Pancreas (tissue), 10 donors: ENCODE data around the gene AHNAK. TPM values are rescaled to one million over a fixed set of nuclear protein-coding genes. Genes with fewer than 3 reads are reported as not detected.

Experiments used
- ATAC-seq, 4 donors: fragments of 200-7000 bp; cut with Tn5 transposase; one replicate each; pipeline versions ENCODE4 v1.8.0 to v1.9.1; 2020; ENCODE audit warnings: mild to moderate bottlenecking in 4 of 4, moderate library complexity in 4 of 4
- DNase-seq, 6 donors: peaks; one replicate each; pipeline ENCODE4 v3.0.0-alpha.2; 2020
- FAIRE-seq: peaks from 2 replicates; lab custom pipeline; 2012; peaks lifted over from hg19 to GRCh38; lab: Jason Lieb, UNC
- H3K27ac ChIP-seq, 4 donors: fragments of 200-600 bp; sonication (generic); 1 replicate in 3 of 4; 2 replicates in 1 of 4; pipeline versions ENCODE4 v1.5.0 to v1.8.0; 2020
- H3K27me3 ChIP-seq, 4 donors: fragments of 200-600 bp; one replicate each; pipeline ENCODE4 v1.8.0; 2021
- H3K36me3 ChIP-seq, 3 donors: fragments of 200-600 bp; sonication (generic) in 1 of 3; one replicate each; pipeline versions ENCODE4 v1.5.0 to v1.8.0; 2020 to 2021
- H3K4me1 ChIP-seq, 3 donors: fragments of 200-600 bp; one replicate each; pipeline ENCODE4 v1.8.0; 2021
- H3K4me3 ChIP-seq, 4 donors: fragments of 200-600 bp; sonication (generic) in 2 of 4; one replicate each; pipeline versions ENCODE4 v1.5.0 to v1.8.0; 2020 to 2021
- H3K9me3 ChIP-seq, 4 donors: fragments of 200-600 bp; one replicate each; pipeline ENCODE4 v1.8.0; 2021
- CTCF ChIP-seq, 4 donors: fragments of 200-600 bp; sonication (generic) in 3 of 4; IDR thresholded peaks; one replicate each; pipeline versions ENCODE4 v1.5.0 to v1.8.0; 2021; ENCODE audit warnings: antibody characterized with exemption in 4 of 4
- WGBS, 2 donors: extraction: QIAGEN DNeasy Blood & Tissue Kit; methylation state at CpG; one replicate each; pipeline ENCODE4 v1.1.7; 2013; 5-methylcytosine and 5-hydroxymethylcytosine counted together
- intact Hi-C, 3 donors: fragments of 100-400 bp; cut with DNase I; formaldehyde crosslinking; loops; one replicate each; pipeline versions ENCODE4 v1.11.1 to v1.14.2; 2022
- polyA plus RNA-seq, 2 donors: library from polyadenylated mRNA; stranded (reverse); fragments of 200-250 nt; gene quantifications; one replicate each; pipeline ENCODE4 v1.2.3, GENCODE V29; 2013
- total RNA-seq, 6 donors: library from RNA; stranded (reverse); fragmentation: NEBNext Ultra II Directional in 4 of 6; extraction: Animal tissue kit (Norgen Biotek cat#: 25700) in 4 of 6; gene quantifications; one replicate each; pipeline versions ENCODE4 v1.2.1 to v1.2.4, GENCODE V29; 2021 to 2023
- donor health status: healthy with polysubstance abuse.
- donor health status: DM: no; HTN: no; CAD: no; lungs with moderate emphysema.
- donor health status: DM: no; HTN: no; CAD: no.
- donor health status: control.
- donor health status: control.
- donor health status: Bipolar disorder and iron deficiency.
- donor health status: DM: yes; HTN: yes; CAD: no.
- donor health status: DM: no; HTN: no; CAD: no.
- donor health status: DM: no; HTN: no; CAD: no.
- donor health status: DM: yes; HTN: yes; CAD: no.

AHNAK gene
- total and polyA plus RNA-seq, 8 donors: 18.7 to 163 (median 66.8) TPM

GRCh38 chr11:62438641-62439040 is 108.0 kb downstream of the AHNAK start:
- WGBS, 2 donors: 61 to 62% methylated on average over 4 of the region's 4 CpGs
- intact Hi-C loops: no loop called here

DNA sequence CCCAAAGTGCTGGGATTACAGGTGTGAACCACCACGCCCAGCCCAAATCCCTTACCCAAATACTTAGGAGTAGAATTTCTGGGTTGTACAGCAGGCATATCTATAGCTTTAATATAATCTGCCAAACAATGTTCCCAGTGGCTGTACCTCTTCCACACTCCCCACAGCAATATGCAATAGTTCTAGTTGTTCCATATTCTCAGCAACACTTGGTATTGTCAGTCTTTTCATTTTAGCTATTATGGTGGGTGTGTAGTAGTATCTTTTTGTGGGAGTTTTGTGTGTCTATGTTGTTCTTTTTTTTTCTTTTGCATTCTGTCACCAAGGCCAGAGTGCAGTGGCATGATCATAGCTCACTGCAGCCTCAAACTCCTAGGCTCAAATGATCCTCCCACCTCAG is 109.0 kb downstream of the AHNAK start:
- H3K27me3 ChIP-seq: no peaks in the 10 kb centered on the region
- peaks cover 0 to 12% (median 0%) of the 10 kb centered on the region in 3 donors for H3K4me1 ChIP-seq
- no peaks in the 10 kb centered on the region for H3K36me3 ChIP-seq
- DNase-seq: no peak
- H3K9me3 ChIP-seq: no peaks in the 10 kb centered on the region
- intact Hi-C loops: no loop called here
- WGBS, 2 donors: 66 to 95% methylated on average over 1 of the region's 1 CpG
- no peak for ATAC-seq
- no peak for TF ChIP-seq CTCF (IDR thresholded peaks at IDR 0.05)
- no peak overlapping the region for H3K27ac ChIP-seq
- no peak overlapping the region for H3K4me3 ChIP-seq
- no peak for FAIRE-seq

More at GRCh38 chr11:62438641-62439040, 108.0 kb downstream of the AHNAK start:
- H3K9me3 ChIP-seq: no peaks in the 10 kb centered on the region
- H3K27me3 ChIP-seq: no peaks in the 10 kb centered on the region
- DNase-seq (no peak), ATAC-seq (no peak), FAIRE-seq (no peak)
- no peaks in the 10 kb centered on the region for H3K36me3 ChIP-seq
- TF ChIP-seq CTCF (IDR thresholded peaks at IDR 0.05): no peak
- H3K27ac ChIP-seq: no peak overlapping the region
- H3K4me3 ChIP-seq: no peak overlapping the region
- peaks cover 0 to 1% (median 0%) of the 10 kb centered on the region in 3 donors for H3K4me1 ChIP-seq

DNA sequence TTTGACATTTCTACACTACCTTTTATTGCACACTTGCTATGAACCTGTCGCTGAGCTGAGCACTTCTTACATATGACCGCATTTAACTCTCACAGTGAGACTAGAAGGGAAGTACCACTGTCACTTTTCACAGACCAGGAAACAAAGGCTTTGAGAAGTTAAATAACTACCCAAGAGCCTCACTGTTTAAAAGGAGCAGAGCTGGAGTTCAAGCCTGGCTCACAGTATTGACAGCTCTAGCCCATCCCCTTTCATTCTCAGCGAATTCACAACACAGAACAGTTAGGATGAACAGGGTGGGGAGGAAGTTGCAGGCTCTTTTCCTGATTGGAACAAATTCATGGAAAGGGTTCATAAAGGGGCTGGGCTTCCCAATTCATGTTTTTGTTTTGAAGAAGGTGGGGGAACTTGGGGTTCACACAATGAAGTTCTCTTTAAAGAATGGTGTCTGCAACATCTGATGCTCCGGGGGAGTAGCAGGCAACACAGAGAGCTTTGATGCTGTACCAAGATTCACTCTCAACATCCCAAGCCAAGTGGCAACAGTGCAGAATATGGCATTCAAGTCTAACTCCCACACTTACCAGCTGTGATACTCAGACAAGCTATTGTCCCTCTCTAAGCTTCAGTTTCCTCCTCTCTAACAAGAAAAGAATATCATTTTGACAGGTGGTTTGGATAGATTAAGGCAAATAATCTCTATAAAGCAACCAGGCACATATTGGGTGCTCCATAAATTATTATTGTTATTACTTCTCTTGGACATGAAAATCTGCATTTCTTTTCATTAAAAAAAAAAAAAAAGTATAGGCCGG is 110.6 kb downstream of the AHNAK start:
- H3K36me3 ChIP-seq: no peaks in the 10 kb centered on the region
- H3K4me3 ChIP-seq: no peak overlapping the region
- intact Hi-C loops: no loop called here
- ATAC-seq (no peak), DNase-seq (no peak), FAIRE-seq (no peak)
- H3K9me3 ChIP-seq: no peaks in the 10 kb centered on the region
- no peak overlapping the region for H3K27ac ChIP-seq
- WGBS, 2 donors: 68 to 76% methylated on average over 5 of the region's 5 CpGs
- H3K4me1 ChIP-seq: peaks cover 0 to 21% (median 0%) of the 10 kb centered on the region in 3 donors
- TF ChIP-seq CTCF (IDR thresholded peaks at IDR 0.05): no peak
- no peaks in the 10 kb centered on the region for H3K27me3 ChIP-seq

- H3K36me3 ChIP-seq: no peaks in the 10 kb centered on the region
- FAIRE-seq (no peak), DNase-seq (no peak), ATAC-seq (peak in 1 of 4 donors; percentile 16)
- intact Hi-C loops: no loop called here
- H3K4me1 ChIP-seq: peaks cover 0 to 27% (median 0%) of the 10 kb centered on the region in 3 donors
- TF ChIP-seq CTCF (IDR thresholded peaks at IDR 0.05): no peak
- H3K27ac ChIP-seq: no peak overlapping the region
- no peaks in the 10 kb centered on the region for H3K27me3 ChIP-seq
- H3K4me3 ChIP-seq: no peak overlapping the region
- 76 to 83% methylated on average over 6 of the region's 6 CpGs for WGBS, 2 donors
- H3K9me3 ChIP-seq: no peaks in the 10 kb centered on the region
Observed at GRCh38 chr11:62433904-62434276, 112.7 kb downstream of the AHNAK start.
